B cell (primary cell): ENCODE measurements around the gene SDC1. TPM values are rescaled to one million over a fixed set of nuclear protein-coding genes. Genes with fewer than 3 reads are reported as not detected.

Experiments used
- ATAC-seq: fragments of 200-7000 bp; cut with Tn5 transposase; one replicate; pipeline ENCODE4 v1.10.0; 2021; ENCODE audit warnings: low read depth, mild to moderate bottlenecking, moderate number of reproducible peaks, moderate library complexity
- CTCF ChIA-PET: fragments of 350-600 bp; sonication (Branson Sonifier 250); formaldehyde crosslinking; loops from one replicate; lab custom pipeline; 2021; ENCODE audit warnings: antibody characterized with exemption, inconsistent platforms; lab: Charles Lee
- POLR2A ChIA-PET: fragments of 350-600 bp; sonication (Branson Sonifier 250); formaldehyde crosslinking; loops from one replicate; lab custom pipeline; 2021; ENCODE audit warnings: antibody characterized with exemption; lab: Charles Lee
- DNase-seq: peaks from one replicate; pipeline ENCODE4 v3.0.0; 2013
- H2AFZ ChIP-seq: 2 replicates; pipeline ENCODE4 v1.6.1; 2012; ENCODE audit warnings: mild to moderate bottlenecking, low read depth, low read length; ENCODE audit not compliant: insufficient read depth, poor library complexity, severe bottlenecking
- H3K27ac ChIP-seq, 2 donors: 1 replicate in 1 of 2; 2 replicates in 1 of 2; pipeline ENCODE4 v1.5.1; 2012 to 2013; ENCODE audit warnings: low read length in 2 of 2, mild to moderate bottlenecking in 2 of 2, moderate library complexity in 1 of 2
- H3K27me3 ChIP-seq, 4 experiments: fragments of 200-600 bp in 1 of 4; sonication (generic) in 1 of 4; replicated peaks in 1 of 4; 1 replicate in 2 of 4; 2 replicates in 2 of 4; pipeline versions ENCODE4 v1.6.1 to v1.7.0; 2013 to 2016; ENCODE audit warnings: low read length in 3 of 4, mild to moderate bottlenecking in 2 of 4, mixed read lengths in 1 of 4, moderate library complexity in 1 of 4; ENCODE audit not compliant: insufficient read depth in 4 of 4, control insufficient read depth in 3 of 4; ENCODE audit errors: control extremely low read depth in 1 of 4
- H3K36me3 ChIP-seq, 2 experiments: replicated peaks in 1 of 2; 1 replicate in 1 of 2; 2 replicates in 1 of 2; pipeline versions ENCODE4 v1.6.1 to v1.7.1; 2013; ENCODE audit warnings: low read length in 1 of 2; ENCODE audit not compliant: insufficient read depth in 2 of 2, control insufficient read depth in 1 of 2; ENCODE audit errors: control extremely low read depth in 1 of 2, extremely low read depth in 1 of 2
- H3K4me1 ChIP-seq, 2 donors: fragments of 200-600 bp in 1 of 2; sonication (generic) in 1 of 2; 1 replicate in 1 of 2; 2 replicates in 1 of 2; pipeline versions ENCODE4 v1.5.1 to v1.6.1; 2013 to 2017; ENCODE audit warnings: low read length in 2 of 2; ENCODE audit not compliant: control insufficient read depth in 2 of 2, insufficient read depth in 2 of 2
- H3K4me2 ChIP-seq: replicated peaks from 2 replicates; pipeline ENCODE3; 2012; ENCODE audit warnings: mild to moderate bottlenecking, low read depth, low read length; ENCODE audit not compliant: poor library complexity, severe bottlenecking
- H3K4me3 ChIP-seq, 5 experiments: fragments of 200-600 bp in 1 of 5; sonication (generic) in 1 of 5; 1 replicate in 3 of 5; 2 replicates in 2 of 5; pipeline versions ENCODE4 v1.5.1 to v1.7.0; 2011 to 2016; ENCODE audit warnings: low read length in 4 of 5, mild to moderate bottlenecking in 4 of 5, low read depth in 2 of 5, control low read depth in 1 of 5, moderate library complexity in 1 of 5; ENCODE audit not compliant: insufficient read depth in 1 of 5; ENCODE audit errors: control extremely low read depth in 1 of 5, extremely low read depth in 1 of 5
- H3K79me2 ChIP-seq: fragments of 200-600 bp; sonication (generic); one replicate; pipeline ENCODE4 v1.6.0; 2016; ENCODE audit warnings: low read length; ENCODE audit not compliant: control insufficient read depth, insufficient read depth
- H3K9ac ChIP-seq: fragments of 200-600 bp; sonication (generic); 2 replicates; pipeline ENCODE4 v1.6.1; 2017; ENCODE audit warnings: mild to moderate bottlenecking, low read length, moderate library complexity
- H3K9me3 ChIP-seq, 3 donors: one replicate each; pipeline versions ENCODE4 v1.6.1 to v1.7.1; 2013; ENCODE audit warnings: low read length in 2 of 3; ENCODE audit not compliant: control insufficient read depth in 2 of 3, insufficient read depth in 1 of 3; ENCODE audit errors: control extremely low read depth in 1 of 3
- H4K20me1 ChIP-seq: 2 replicates; pipeline ENCODE4 v1.6.0; 2012; ENCODE audit warnings: mild to moderate bottlenecking, low read length; ENCODE audit not compliant: insufficient read depth, control insufficient read depth, poor library complexity, severe bottlenecking
- H3K27ac Mint-ChIP-seq: one replicate; pipeline ENCODE4 v1.8.0; 2021; ENCODE audit warnings: mixed read lengths
- H3K27me3 Mint-ChIP-seq: one replicate; pipeline ENCODE4 v1.8.0; 2021; ENCODE audit warnings: mixed read lengths
- H3K4me1 Mint-ChIP-seq: one replicate; pipeline ENCODE4 v1.8.0; 2021; ENCODE audit warnings: mixed read lengths
- H3K4me3 Mint-ChIP-seq: one replicate; pipeline ENCODE4 v1.8.0; 2021; ENCODE audit warnings: mixed read lengths
- H3K9me3 Mint-ChIP-seq: one replicate; pipeline ENCODE4 v1.8.0; 2022; ENCODE audit warnings: mixed read lengths; ENCODE audit not compliant: insufficient read depth
- EZH2 ChIP-seq: IDR thresholded peaks from 2 replicates; pipeline ENCODE4 v1.6.1; 2012; ENCODE audit warnings: borderline replicate concordance, low read depth, mild to moderate bottlenecking, moderate library complexity, low read length; ENCODE audit not compliant: insufficient read depth, poor library complexity, severe bottlenecking
- WGBS: methylation state at CpG from one replicate; pipeline ENCODE4 v1.1.5; 2013; ENCODE audit warnings: missing lambda C conversion rate; ENCODE audit not compliant: insufficient coverage; 5-methylcytosine and 5-hydroxymethylcytosine counted together
- intact Hi-C: fragments of 100-400 bp; cut with micrococcal nuclease; formaldehyde crosslinking; loops from one replicate; pipeline ENCODE4 v1.10.0; 2022
- polyA plus RNA-seq: library from polyadenylated mRNA; depleted of rRNA; stranded (reverse); fragments of >200 nt; gene quantifications from 2 replicates; pipeline ENCODE4 v1.2.3, GENCODE V29; 2012
- total RNA-seq, 2 donors: library from RNA; stranded (reverse); fragments of 120-200 nt in 1 of 2; gene quantifications; 1 replicate in 1 of 2; 2 replicates in 1 of 2; pipeline versions ENCODE4 v1.2.3 to v1.2.4, GENCODE V29; 2013 to 2022
- TF ChIP-seq, protein P1 (sequence below): fragments of 200-600 bp; IDR thresholded peaks from one replicate; pipeline ENCODE4 v1.8.0; 2022; ENCODE audit warnings: antibody characterized with exemption, mild to moderate bottlenecking

Gene SDC1
- total and polyA plus RNA-seq, 2 donors (not counting 1 experiment from before 2014, with no cell fraction given) = 0.22 TPM; not detected in 1

DNA sequence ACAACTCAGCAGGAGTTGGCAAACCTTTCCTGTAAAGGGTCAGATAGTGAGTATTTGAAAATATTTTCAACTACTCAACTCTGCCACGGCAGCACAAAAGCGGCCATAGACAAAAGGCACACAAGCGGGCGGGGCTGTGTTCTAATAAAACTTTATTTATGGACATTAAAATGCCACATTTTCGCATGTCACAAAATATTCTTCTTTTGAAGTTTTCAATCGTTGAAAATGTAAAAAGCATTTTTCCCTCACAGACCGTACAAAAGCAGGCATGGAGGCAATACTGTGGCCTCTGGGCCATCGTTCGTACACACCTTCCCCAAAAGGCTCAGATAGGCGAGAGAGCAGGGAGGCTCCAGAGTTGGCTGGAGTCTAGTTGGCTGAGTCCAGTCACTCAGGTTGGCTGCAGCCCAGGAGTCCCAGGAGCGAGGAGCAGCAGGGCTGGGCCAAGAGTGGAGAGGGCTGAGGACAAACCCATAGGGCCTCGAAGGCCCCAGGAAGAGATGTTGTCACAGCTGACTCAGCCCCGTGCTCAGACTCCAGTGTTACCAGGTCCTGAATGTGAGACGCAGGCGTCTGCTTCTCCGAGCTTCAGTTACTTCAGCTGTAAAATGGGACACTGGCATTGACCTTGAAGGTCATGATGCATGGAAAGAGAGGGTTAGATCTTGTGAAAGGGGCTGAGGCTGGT, 42.5 kb downstream of the SDC1 start:
- Histone ChIP-seq H3K27ac (no peak overlapping the region), H3K4me1 (no peaks in the 10 kb centered on the region), H3K79me2 (no peaks in the 10 kb centered on the region), H2AFZ (no peak overlapping the region), H3K9me3 (no peaks in the 10 kb centered on the region), H3K27me3 (no peaks in the 10 kb centered on the region), H3K4me2 (no peak overlapping the region), H4K20me1 (no peaks in the 10 kb centered on the region), H3K4me3 (no peak overlapping the region), H3K9ac (no peak overlapping the region), H3K36me3 (no peaks in the 10 kb centered on the region)
- no peak for ATAC-seq
- ChIA-PET POLR2A (no interaction called here), CTCF (no interaction called here)
- Mint-ChIP-seq H3K9me3 (no peaks in the 10 kb centered on the region), H3K4me3 (no peak overlapping the region), H3K27ac (no peak overlapping the region), H3K27me3 (peaks cover 4% of the 10 kb centered on the region), H3K4me1 (no peaks in the 10 kb centered on the region)
- 97% methylated on average over 12 of the region's 16 CpGs for WGBS
- intact Hi-C loops = no loop called here
- DNase-seq = no peak
- TF ChIP-seq EZH2 = no peak
- TF ChIP-seq, protein P1, sequence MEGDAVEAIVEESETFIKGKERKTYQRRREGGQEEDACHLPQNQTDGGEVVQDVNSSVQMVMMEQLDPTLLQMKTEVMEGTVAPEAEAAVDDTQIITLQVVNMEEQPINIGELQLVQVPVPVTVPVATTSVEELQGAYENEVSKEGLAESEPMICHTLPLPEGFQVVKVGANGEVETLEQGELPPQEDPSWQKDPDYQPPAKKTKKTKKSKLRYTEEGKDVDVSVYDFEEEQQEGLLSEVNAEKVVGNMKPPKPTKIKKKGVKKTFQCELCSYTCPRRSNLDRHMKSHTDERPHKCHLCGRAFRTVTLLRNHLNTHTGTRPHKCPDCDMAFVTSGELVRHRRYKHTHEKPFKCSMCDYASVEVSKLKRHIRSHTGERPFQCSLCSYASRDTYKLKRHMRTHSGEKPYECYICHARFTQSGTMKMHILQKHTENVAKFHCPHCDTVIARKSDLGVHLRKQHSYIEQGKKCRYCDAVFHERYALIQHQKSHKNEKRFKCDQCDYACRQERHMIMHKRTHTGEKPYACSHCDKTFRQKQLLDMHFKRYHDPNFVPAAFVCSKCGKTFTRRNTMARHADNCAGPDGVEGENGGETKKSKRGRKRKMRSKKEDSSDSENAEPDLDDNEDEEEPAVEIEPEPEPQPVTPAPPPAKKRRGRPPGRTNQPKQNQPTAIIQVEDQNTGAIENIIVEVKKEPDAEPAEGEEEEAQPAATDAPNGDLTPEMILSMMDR = no peak

DNA sequence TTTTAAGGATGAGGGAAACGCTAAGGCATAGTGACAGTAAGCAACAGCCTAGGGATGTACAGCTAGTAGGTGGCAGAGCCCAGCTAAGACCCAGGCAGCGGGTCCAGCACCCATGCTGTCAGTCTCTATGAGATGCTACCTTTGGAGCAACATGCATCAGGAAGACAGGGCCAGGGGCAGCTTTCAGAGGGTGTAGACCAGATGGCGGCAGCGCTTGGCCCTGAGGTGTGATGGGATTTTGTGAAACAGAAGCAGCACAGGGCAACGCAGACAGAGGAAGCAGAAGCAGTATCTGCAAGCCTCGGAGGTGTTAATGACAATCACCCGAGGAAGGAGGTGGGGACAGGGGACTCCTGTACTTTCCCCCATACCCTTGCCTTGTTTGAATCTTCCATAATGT, 43.2 kb downstream of the SDC1 start:
- Mint-ChIP-seq H3K27me3 (peaks cover 4% of the 10 kb centered on the region), H3K4me1 (no peaks in the 10 kb centered on the region), H3K9me3 (no peaks in the 10 kb centered on the region), H3K4me3 (no peak overlapping the region), H3K27ac (no peak overlapping the region)
- Histone ChIP-seq H3K27ac (no peak overlapping the region), H2AFZ (no peak overlapping the region), H3K9me3 (no peaks in the 10 kb centered on the region), H4K20me1 (no peaks in the 10 kb centered on the region), H3K4me2 (no peak overlapping the region), H3K4me1 (no peaks in the 10 kb centered on the region), H3K79me2 (no peaks in the 10 kb centered on the region), H3K4me3 (no peak overlapping the region), H3K27me3 (no peaks in the 10 kb centered on the region), H3K36me3 (no peaks in the 10 kb centered on the region), H3K9ac (no peak overlapping the region)
- ChIA-PET CTCF (no interaction called here), POLR2A (no interaction called here)
- ATAC-seq (no peak), DNase-seq (no peak)
- no peak for TF ChIP-seq EZH2
- TF ChIP-seq, protein P1 = no peak
- intact Hi-C loops = no loop called here
- WGBS = 97% methylated on average over 3 of the region's 7 CpGs
